Embryonic facial prominence (tissue), 1 donor: ENCODE measurements around the gene ARMH2.
"Not testable (repeated sequence)": the region's sequence is repeated elsewhere in the genome, so short reads cannot be mapped to it uniquely, and the experiment has no call there.

Experiments used
- DNase-seq: peaks from one replicate; pipeline ENCODE4 v3.0.0-alpha.2; 2016; ENCODE audit errors: extremely low spot score

ARMH2 gene

DNA sequence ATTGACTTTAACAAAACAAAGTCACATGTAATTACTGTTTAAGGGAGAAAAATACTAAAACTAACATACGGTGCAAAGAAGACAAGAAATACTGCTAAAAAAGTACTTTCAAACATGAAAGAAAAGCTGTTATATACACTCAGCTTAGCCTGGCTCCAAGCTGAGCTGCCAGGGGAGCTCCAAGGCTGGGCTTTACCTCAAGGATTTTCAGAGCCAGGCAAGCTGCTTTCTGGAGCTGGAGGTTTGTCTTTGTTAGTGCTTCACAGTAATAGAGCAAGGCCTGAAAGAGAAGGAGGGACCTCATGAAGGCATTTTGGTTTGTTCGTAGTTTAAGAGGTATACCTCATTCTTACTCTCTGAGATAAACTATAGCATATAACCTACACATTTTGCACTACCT lies 19.6 kb upstream of the ARMH2 start:
- no peak for DNase-seq

DNA sequence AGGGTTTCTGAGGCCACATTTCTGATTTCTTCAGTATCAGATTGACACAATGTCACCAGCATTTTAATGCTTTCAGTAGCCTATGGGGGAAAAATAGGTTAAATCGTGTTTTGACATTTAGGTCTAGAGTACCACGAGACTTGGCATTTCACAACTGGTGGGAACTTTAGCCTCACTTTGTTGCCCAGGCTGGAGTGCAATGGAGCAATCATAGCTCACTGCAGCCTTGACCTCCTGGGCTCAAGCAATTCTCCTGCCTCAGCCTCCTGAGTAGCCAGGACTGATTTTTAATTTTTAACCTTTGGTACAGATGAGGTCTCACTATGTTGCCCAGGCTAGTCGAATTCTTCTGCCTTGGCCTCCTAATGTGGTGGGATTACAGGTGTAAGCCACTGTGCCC lies 11.0 kb upstream of the ARMH2 start:
- DNase-seq = no peak

DNA sequence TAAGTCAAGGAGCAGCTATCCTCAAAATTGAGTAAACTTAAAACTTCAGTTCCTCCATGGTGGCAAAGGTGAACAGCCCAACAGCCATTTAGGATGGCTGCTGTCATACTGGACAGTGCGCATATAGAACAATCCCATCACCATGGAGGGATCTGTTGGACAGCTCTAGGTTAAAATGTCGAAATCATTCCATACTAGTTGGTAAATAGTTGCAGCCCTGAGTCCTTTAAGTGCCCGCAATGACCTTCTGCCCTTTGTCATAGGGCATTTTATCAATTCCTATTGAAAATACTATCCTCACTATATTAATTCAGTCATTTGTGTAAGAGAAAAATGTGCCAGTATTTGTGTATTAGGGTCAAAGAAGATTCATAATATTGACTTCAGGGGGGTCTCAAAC lies 8.9 kb upstream of the ARMH2 start:
- no peak for DNase-seq

DNA sequence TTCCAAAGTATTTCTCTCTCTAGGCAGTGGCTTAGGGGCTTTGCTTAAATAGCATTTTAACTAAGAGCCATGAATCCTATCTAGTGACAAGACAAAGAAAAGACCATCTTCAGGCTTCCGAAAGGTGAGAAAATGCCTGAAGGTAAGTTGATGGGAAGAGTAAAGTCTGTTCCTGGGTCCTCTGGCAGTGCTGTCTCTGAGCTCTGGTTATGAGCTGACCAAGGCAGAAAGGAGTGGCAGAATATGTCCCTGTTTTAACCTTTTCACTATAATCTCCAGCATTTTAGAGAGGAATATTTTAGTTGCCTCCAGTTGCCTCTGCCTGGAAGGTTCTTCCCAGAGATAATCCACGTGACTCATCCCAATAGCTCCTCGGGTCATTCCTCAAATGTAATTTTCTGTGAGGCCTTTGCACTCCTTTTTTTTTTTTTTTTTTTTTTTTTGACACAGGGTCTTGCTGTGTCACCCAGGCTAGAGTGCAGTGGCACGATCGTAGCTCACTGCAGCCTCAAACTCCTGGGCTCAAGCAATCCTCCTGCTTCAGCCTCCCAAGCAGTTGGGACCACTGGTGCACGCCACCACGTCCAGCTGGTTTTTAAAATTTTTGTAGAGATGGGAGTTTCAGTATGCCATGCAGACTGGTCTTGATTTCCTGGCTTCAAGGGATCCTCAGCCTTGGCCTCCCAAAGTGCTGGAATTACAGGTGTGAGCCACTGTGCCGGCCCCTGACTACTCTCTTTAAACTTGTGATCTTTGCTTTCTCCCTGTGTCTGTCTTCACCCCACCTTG lies 3.7 kb upstream of the ARMH2 start:
- no peak for DNase-seq

DNA sequence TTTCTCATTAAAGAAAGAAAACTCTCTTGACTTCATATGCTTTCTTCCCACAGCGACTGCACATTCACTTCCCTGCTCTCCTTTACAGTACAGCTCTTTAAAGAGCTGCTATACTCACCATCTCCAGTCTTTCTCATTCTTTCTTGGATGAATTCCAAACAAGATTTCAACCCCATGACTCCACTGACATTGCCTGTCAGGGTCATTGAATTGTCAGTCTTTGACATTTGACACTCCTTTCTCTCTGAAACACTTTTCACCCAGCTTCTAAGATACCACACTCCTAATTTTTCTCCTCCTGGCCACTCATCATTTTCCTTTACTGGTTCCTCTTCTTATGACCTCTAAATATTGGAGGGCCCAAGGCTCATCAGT lies 811 bp upstream of the ARMH2 start:
- DNase-seq = no peak

DNA sequence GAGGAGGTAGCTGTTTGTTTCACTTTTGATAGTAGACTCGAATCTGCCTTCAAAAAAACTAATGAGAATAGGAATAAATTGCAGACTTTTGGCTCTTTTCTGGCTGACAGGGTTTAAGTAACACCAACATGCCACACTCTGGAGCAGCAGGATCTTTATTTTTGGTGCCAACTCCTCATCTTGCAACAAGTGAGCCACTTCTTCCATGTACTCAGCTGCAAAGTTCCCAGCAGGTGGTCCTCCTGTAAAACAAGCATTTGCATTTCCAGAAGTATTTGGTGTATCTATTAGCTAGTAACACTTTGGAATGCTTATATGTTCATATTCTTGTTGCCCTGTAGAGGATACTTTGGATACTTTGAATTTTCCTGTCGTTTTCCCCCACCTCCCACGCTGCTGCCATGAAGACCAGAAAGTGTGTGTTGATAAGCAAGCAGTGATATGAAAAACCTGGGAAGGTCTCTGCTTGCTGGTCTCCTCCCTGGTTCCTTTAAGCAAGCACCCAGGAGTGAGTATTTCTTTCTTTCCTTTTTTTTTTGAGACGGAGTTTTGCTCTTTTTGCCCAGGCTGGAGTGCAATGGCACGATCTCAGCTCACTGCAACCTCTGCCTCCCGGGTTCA lies 1.0 kb downstream of the ARMH2 start:
- no peak for DNase-seq

DNA sequence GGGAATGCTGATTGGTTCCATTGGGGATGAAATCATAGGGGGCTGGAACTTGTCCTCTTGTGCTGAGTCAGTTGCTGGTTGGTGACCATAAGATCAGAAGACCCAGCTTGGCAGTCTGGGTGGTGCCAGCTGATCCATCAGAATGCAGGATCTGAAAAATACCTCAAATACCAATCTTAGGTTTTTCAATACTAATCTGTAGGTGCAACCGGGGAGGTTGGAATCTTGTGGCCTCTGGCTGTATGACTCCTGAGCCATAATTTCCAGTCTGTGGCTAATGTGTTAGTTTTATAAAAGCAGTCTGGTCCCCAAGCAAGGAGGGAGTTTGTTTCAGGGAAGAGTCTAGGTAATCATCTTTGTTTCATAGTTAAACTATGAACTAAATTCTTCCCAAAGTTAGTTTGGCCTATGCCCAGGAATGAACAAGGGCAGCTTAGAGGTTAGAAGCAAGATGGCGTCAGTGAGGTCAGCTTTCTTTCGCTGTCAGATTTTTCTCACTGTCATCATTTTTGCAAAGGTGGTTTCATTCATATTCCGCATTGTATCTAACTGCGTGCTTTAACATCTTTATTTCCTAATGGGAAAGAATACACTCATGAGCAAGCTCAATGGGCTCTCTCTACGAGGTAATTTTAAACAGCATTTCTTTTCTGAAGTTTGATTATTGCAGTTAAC lies 2.0 kb downstream of the ARMH2 start:
- no peak for DNase-seq

DNA sequence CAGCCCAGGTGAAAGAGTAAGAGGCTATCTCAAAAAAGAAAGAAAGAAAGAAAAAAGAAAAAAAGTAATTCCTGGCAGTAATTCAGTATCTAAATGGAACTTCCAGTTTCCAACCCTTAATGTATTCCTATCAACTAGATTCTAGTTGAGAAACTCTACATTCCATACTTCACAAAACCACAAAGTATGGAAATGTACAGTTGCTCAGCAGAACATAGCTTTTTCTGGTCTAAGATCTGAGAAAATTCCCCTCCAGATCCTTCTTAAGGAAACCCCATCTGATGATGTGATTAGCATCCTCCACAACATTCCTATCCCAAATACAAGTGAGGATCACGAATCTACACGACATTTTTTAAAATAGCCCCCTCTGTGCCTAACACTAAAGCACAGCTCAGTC lies 3.6 kb downstream of the ARMH2 start:
- no peak for DNase-seq

DNA sequence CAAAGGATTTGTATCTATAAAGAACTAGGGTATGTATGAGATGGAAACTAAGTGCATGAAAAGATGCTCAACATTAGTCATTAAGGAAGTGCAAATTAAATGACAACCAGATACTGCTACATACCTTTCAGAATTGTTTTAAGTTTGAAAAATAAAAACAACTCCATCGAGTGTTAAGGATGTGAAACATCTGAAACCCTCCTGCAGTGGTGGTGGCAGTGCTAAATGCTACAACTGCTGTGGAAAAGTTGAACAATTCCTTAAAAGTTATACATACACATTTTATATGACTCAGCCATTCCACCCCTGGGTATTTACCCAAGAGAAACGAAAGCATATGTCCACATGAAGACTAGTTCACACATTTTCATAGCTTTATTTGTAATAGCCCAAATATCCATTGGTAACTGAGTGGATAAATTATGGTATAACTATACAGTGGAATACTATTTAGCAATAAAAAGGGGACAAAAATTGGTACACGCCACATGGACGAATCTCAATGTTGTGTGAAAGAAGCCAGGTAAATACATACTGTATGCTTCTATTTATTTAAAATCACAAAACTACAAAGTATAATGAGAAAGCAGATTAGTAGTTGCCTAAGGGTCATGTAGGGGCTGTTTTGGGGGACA lies 10.6 kb downstream of the ARMH2 start:
- no peak for DNase-seq

DNA sequence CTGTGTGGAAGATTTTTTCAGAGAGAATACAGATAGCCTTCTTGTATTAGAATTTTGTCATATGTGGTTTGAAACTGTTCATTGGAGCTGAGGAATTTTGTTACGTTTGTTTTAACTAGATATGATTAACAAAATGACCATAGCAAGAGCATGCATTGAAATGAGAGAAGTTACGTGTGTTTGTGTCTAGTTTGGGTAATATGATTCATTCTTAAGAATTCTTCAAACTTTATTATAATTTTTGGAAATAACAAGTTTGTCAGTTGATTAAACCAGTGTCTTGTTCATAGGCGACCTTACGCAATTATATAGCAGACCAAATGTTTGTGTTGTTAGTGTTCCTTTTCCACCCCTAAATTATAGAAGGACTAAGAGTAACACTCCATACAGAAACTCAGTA lies 18.5 kb downstream of the ARMH2 start:
- no peak for DNase-seq

DNA sequence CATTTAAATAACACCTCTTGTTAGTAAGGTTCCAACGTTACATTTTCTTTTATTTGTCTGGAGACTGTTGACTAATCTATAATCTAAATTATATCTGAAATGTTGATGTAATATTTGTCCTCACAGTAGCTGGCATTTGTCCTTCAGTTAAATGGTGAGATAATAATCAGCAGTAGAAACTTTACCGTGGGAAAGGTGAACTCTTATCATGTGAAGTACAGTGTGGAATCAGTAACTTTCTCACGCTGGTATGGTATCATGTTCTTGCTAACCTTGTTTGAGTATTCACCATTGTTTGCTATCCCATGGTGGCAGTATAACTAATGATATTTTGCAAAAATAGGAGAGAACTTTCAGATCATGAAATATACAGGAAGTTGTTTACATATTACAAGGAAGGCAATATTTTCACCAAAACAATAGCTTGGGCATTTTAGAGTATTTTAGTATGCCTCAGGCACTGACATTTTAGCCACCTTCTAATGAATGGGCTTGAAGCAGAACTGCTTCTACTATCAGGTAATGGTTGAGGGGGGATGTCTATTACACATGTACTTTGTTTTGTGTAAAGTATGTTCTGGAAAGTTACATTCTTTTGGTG lies 19.2 kb downstream of the ARMH2 start:
- DNase-seq = no peak

DNA sequence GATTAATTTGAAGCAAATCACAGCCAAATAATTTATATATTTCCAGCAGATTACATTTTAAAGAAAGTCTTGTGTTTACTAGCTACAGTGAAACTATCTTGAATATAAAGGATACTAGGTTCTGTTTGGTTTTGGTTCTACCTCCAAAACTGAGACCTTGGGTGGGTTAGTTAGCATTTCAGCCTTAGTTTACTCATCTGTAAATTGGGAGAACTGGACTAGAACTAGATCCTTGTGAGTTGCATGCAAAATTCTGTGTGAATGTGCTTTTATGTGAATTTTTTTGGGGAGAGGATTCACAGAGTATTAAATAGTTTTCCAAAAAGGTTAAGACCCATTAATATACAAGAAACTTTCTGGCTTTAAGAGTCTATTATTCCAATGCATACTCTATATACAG lies 19.8 kb downstream of the ARMH2 start:
- DNase-seq = no peak

DNA sequence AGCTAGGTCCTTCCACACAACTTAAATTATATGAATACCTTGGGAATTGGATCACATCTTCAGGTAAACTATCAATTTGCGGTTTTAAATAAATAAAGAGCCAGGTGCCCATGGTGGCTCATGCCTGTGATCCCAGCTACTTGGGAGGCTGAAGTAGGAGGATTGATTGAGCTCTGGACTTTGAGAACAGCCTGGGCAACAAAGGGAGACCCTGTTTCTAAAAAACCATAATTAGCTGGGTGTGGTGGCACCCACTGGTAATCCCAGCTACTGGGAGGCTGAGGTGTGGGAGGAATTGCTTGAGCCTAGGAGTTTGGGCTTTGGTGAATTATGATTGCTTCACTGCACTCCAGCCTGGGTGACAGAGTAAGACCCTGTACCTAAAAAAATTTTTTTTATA lies 20.6 kb downstream of the ARMH2 start:
- DNase-seq = no peak

DNA sequence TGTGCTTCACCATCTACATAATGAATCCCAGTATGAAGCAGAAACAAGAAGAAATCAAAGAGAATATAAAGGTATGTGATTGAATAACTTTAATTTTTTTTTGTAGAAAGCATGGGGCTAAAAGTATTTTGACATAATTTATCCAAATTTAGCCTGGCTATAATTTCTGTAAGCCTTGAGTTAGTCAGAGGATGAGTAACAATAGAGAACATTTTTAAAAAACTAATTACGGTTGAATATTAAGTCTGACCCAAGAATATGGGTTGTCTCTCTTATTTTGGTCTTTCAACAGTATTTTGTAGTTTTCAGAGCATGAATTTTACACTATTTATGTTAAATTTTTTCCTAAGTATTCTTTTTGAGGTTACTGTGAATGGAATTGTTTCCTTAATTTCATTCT lies 21.5 kb downstream of the ARMH2 start:
- no peak for DNase-seq

DNA sequence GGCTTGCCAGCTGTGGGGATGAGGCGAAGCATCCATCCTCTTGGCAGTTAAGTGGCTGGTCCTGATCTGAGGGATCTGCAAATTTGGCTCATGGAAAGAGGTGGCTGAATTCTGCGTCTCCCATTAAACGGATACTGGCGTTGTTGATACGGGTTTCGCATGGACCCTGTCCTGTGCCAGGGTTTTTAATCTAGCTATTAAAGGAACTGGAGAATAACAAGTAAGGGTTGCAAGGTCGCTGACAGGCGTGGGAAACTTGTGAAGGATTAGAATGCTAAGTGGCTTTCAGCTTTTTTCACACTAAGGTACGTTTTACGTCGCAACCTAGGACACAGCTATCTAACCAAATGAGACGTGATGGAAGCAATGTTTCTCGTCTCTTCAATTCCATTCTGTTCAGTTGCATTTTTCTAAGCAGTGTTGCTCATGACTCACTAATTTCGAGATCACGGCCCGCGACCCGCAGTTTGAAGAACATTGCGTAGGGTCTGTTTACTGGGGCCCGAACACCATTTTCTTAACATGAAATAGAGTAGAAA lies 23.1 kb downstream of the ARMH2 start:
- DNase-seq = no peak

DNA sequence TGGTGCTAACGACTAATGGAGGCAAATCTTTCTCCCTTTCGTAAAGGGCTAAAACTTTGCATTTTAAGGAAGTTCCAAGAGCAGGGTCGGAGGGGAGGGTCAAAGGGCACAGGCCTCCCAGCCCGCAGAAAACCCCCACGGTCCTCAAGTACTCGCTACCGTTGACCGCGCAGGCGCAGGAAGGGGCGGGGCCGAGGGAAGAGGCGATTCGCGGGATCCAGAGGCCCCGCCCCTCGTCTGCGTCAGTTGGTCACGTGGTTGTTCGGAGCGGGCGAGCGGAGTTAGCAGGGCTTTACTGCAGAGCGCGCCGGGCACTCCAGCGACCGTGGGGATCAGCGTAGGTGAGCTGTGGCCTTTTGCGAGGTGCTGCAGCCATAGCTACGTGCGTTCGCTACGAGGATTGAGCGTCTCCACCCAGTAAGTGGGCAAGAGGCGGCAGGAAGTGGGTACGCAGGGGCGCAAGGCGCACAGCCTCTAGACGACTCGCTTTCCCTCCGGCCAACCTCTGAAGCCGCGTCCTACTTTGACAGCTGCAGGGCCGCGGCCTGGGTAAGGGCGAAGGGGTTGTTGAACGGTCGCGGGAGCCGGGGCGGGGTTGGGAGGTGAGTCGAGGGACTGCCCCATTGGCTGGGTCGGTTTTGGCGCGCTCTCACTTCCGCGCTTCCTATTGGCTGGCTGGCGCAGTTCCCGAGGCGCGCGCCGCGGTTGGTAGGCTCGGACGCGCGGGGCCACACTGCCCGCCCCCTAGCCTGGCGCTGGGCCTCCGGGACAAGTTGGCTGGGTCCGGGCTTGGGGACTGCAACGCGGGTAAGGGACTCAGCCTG lies 23.8 kb downstream of the ARMH2 start, which contains the start of gene GMNN:
TSS of gene GMNN (plus strand) at position 242 of the 824 bp plus-strand sequence. CDS start 2,310 bp downstream, outside the sequence.
- DNase-seq = peak; percentile 93

DNA sequence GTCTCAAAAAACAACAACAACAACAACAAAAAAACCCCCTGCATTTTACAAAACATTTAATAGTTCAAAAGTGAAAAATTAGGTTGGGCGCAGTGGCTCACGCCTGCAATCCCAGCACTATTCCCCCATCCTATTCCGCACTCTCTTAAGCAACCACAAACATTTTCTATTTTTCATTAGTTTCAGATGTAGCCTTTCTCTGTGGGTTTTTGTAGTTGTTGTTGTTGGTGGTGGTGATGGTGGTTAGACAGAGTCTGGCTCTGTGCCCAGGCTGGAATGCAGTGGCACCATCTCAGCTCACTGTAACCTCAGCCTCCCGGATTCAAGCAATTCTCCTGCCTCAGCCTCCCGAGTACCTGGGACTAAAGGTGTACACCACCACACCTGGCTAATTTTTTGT lies 30.4 kb downstream of the ARMH2 start:
- DNase-seq = peak; percentile 16

DNA sequence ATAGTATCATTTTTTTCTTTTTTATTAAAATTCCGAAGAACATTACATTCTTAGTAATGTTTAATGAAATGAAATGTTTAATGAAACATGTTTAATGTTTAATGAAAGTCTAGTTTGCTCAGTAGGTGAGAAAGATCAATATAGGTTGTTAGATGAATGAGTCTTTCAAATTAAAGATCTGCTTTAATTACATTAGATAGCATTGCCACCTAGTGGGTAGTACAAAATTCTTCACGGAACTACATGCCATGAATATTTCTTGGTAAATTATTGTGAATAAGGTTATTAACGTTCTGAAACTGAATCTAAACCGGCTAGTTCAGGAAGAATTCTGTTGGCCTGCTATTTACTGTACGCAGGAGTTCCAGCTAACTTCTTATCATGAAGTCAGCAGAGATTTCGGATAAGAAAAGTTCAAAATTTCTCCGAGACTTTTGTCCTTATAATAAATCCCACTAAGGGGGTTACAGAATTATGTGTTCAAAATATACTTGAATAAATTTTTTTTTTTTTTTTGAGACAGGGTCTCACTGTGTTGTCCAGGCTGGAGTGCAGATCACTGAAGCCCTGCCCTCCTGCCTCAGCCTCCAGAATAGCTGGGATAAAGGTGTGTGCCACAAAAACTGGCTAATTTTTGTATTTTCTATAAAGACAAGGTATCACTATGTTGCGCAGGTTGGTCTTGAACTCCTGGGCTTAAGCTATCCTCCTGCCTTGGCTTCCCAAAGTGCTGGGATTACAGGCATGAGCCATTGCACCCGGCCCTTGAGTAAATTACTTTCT lies 31.8 kb downstream of the ARMH2 start:
- DNase-seq = no peak

DNA sequence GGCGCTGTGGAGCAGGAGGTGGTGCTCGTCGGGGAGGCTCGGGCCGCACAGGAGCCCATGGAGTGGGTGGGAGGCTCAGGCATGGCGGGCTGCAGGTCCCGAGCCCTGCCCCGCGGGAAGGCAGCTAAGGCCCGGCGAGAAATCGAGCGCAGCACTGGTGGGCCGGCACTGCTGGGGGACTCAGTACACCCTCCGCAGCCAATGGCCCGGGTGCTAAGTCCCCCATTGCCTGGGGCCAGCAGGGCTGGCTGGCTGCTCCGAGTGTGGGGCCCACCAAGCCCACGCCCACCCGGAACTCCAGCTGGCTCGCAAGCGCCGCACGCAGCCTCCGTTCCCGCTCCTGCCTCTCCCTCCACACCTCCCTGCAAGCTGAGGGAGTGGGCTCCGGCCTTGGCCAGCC lies 32.7 kb downstream of the ARMH2 start:
- not testable (repeated sequence) for DNase-seq
